K562 (cell line): ENCODE results near the gene ZSCAN22. TPM values are rescaled to one million over a fixed set of nuclear protein-coding genes. Genes with fewer than 3 reads are reported as not detected.
A peak's percentile ranks its signal among the peaks of the same experiment; 100 is the strongest.

Experiments
- ATAC-seq: fragments of 200-7000 bp; cut with Tn5 transposase; 3 replicates; pipeline ENCODE4 v1.9.1; 2020; ENCODE audit warnings: moderate library complexity
- BruUV-seq: library from RNA; stranded (reverse); fragments of 400-500 nt; replicated peaks from 2 replicates; lab custom pipeline; 2021; lab: Mats Ljungman, UMichigan
- CTCF ChIA-PET: fragments of 300-600 bp; formaldehyde crosslinking; extraction: SDS; loops from one replicate; lab custom pipeline; 2021; ENCODE audit warnings: low intra/inter-chr PET ratio; lab: Yijun Ruan, JAX
- POLR2A ChIA-PET: fragments of 300-600, 350-650 bp; sonication (Branson Sonifier 250); formaldehyde crosslinking; extraction: SDS; loops from one replicate; lab custom pipeline; 2021; ENCODE audit warnings: antibody characterized with exemption, inconsistent platforms; lab: Yijun Ruan, JAX
- DNase-seq, 4 experiments: peaks; one replicate each; pipeline versions ENCODE4 v3.0.0 to v3.0.0-alpha.2; 2011 to 2018; ENCODE audit warnings: low spot score in 3 of 4, mixed read lengths in 3 of 4; ENCODE audit errors: extremely low read depth in 1 of 4
- FAIRE-seq: peaks from 2 replicates; lab custom pipeline; 2011; peaks lifted over from hg19 to GRCh38; lab: Jason Lieb, UNC
- H2AFZ ChIP-seq: 2 replicates; pipeline ENCODE4 v1.6.0; 2011; ENCODE audit warnings: low read depth, low read length, control low read depth, inconsistent platforms
- H3K27ac ChIP-seq: fragments of 200-600 bp; 3 replicates; pipeline ENCODE4 v1.8.0; 2011; ENCODE audit warnings: low read depth, mild to moderate bottlenecking, control low read depth, inconsistent platforms, low read length, moderate library complexity, mixed read lengths; ENCODE audit errors: extremely low read depth
- H3K27me3 ChIP-seq, 2 experiments: fragments of 300-600 bp in 1 of 2; 2 replicates in 1 of 2; 3 replicates in 1 of 2; pipeline versions ENCODE4 v1.6.0 to v1.8.0; 2011; ENCODE audit warnings: inconsistent platforms in 2 of 2, low read length in 2 of 2, mild to moderate bottlenecking in 1 of 2, mixed read lengths in 1 of 2, moderate library complexity in 1 of 2; ENCODE audit not compliant: control insufficient read depth in 2 of 2, insufficient read depth in 2 of 2
- H3K36me3 ChIP-seq: fragments of 300-600 bp; 3 replicates; pipeline ENCODE4 v1.8.0; 2011; ENCODE audit warnings: mild to moderate bottlenecking, low read length, inconsistent platforms; ENCODE audit not compliant: control insufficient read depth, insufficient read depth
- H3K4me1 ChIP-seq, 2 experiments: fragments of 200-600 bp in 1 of 2; replicated peaks in 1 of 2; 2 replicates in 1 of 2; 3 replicates in 1 of 2; pipeline versions ENCODE4 v1.5.1 to v1.8.0; 2011; ENCODE audit warnings: inconsistent platforms in 2 of 2, low read length in 2 of 2, mild to moderate bottlenecking in 1 of 2, mixed read lengths in 1 of 2, moderate library complexity in 1 of 2; ENCODE audit not compliant: control insufficient read depth in 2 of 2, insufficient read depth in 2 of 2
- H3K4me2 ChIP-seq: 2 replicates; pipeline ENCODE4 v1.6.1; 2011; ENCODE audit warnings: low read length, control low read depth, inconsistent platforms, mixed read lengths; ENCODE audit not compliant: insufficient read depth
- H3K4me3 ChIP-seq: fragments of 200-600 bp; sonication (generic), shearing (Covaris generic); 2 replicates; pipeline ENCODE4 v1.5.1; 2016; ENCODE audit warnings: control low read depth, inconsistent platforms
- H3K79me2 ChIP-seq: fragments of 200-600 bp; 3 replicates; pipeline ENCODE4 v1.8.0; 2011; ENCODE audit warnings: low read length, inconsistent platforms; ENCODE audit not compliant: control insufficient read depth, insufficient read depth
- H3K9ac ChIP-seq, 2 experiments: 2 replicates each; pipeline versions ENCODE4 v1.6.0 to v1.6.1; 2011; ENCODE audit warnings: low read depth in 2 of 2, low read length in 2 of 2, control low read depth in 1 of 2, inconsistent platforms in 1 of 2, mild to moderate bottlenecking in 1 of 2, mixed read lengths in 1 of 2; ENCODE audit not compliant: insufficient read depth in 1 of 2
- H3K9me1 ChIP-seq: one replicate; pipeline ENCODE4 v1.6.0; 2011; ENCODE audit warnings: inconsistent platforms, mild to moderate bottlenecking, low read length, moderate library complexity; ENCODE audit not compliant: control insufficient read depth, insufficient read depth
- H3K9me3 ChIP-seq: replicated peaks from 2 replicates; pipeline ENCODE4 v1.5.1; 2011; ENCODE audit warnings: low read depth, low read length, inconsistent platforms; ENCODE audit not compliant: control insufficient read depth, insufficient read depth
- H4K20me1 ChIP-seq: replicated peaks from 2 replicates; pipeline ENCODE4 v1.6.1; 2011; ENCODE audit warnings: low read length, inconsistent platforms, mixed read lengths; ENCODE audit not compliant: control insufficient read depth, insufficient read depth
- FIP1L1 ChIP-seq: fragments of 200-400 bp; formaldehyde crosslinking; IDR thresholded peaks from 2 replicates; pipeline ENCODE4 v1.6.1; 2018; ENCODE audit warnings: mild to moderate bottlenecking, low read depth, low read length; ENCODE audit not compliant: poor library complexity, severe bottlenecking
- KAT2B ChIP-seq: IDR thresholded peaks from one replicate; pipeline ENCODE4 v1.6.1; 2012; ENCODE audit warnings: low read depth, mild to moderate bottlenecking, control low read depth, inconsistent platforms, low read length, moderate library complexity
- NFATC3 ChIP-seq: fragments of 450-650 bp; IDR thresholded peaks from 2 replicates; pipeline ENCODE4 v1.6.1; 2017; ENCODE audit warnings: mild to moderate bottlenecking
- POLR2G ChIP-seq: fragments of 200-400 bp; formaldehyde crosslinking; IDR thresholded peaks from 2 replicates; pipeline ENCODE4 v1.6.1; 2017; ENCODE audit warnings: low read depth, mild to moderate bottlenecking, antibody characterized with exemption, low read length, moderate library complexity
- RBFOX2 ChIP-seq: fragments of 200-400 bp; formaldehyde crosslinking; IDR thresholded peaks from 2 replicates; pipeline ENCODE4 v1.6.1; 2017; ENCODE audit warnings: low read depth, mild to moderate bottlenecking, low read length, moderate library complexity
- SNAPC5 ChIP-seq: fragments of 250-450 bp; sonication (Bioruptor Pico); IDR thresholded peaks from 2 replicates; pipeline ENCODE4 v1.8.0; 2021; ENCODE audit warnings: moderate library complexity, mild to moderate bottlenecking, inconsistent platforms
- SRSF1 ChIP-seq: fragments of 200-400 bp; formaldehyde crosslinking; IDR thresholded peaks from 2 replicates; pipeline ENCODE4 v1.6.1; 2017; ENCODE audit warnings: mild to moderate bottlenecking, low read depth, low read length, moderate library complexity
- ZBTB33 ChIP-seq: sonication (generic); formaldehyde crosslinking; IDR thresholded peaks from 2 replicates; pipeline ENCODE4 v1.8.1; 2023; ENCODE audit warnings: mild to moderate bottlenecking, missing genetic modification reagents
- WGBS: fragments of 100-300 bp; shearing (Covaris generic); methylation state at CpG from one replicate; pipeline ENCODE4 v1.1.6; 2016; ENCODE audit warnings: low coverage, mixed read lengths; ENCODE audit not compliant: insufficient coverage; ENCODE audit errors: missing lambda C conversion rate; 5-methylcytosine and 5-hydroxymethylcytosine counted together
- in situ Hi-C: fragments of 300-500 bp; cut with MboI; formaldehyde crosslinking; loops from 4 replicates; pipeline ENCODE4 v1.15.0; 2018; ENCODE audit warnings: inconsistent platforms, mixed read lengths
- intact Hi-C: fragments of 100-400 bp; cut with micrococcal nuclease; formaldehyde crosslinking; loops from 2 replicates; pipeline ENCODE4 v1.14.2; 2022
- polyA plus RNA-seq, 8 experiments: library from polyadenylated mRNA; depleted of rRNA in 4 of 8; stranded (reverse) in 5 of 8; unstranded in 3 of 8; fragments of >200 nt; fragmentation: Nextera tagmentation in 2 of 8; fragmentation: Illumina TruSeq in 1 of 8; extraction: Ambion mirVana in 2 of 8; extraction: Trizol in 1 of 8; gene quantifications; 2 replicates each; pipeline versions ENCODE4 v1.2.1 to v1.2.3, GENCODE V29; 2011 to 2014; ENCODE audit warnings: inconsistent platforms in 1 of 8, missing spikeins in 1 of 8
- total RNA-seq, 7 experiments: library from RNA; depleted of rRNA in 6 of 7; stranded (reverse); fragments of >200 nt in 6 of 7; fragmentation: Illumina TruSeq in 2 of 7; extraction: Trizol in 2 of 7; gene quantifications; 2 replicates each; pipeline versions ENCODE4 v1.2.1 to v1.2.3, GENCODE V29; 2011 to 2021; ENCODE audit warnings: low replicate concordance in 1 of 7

The ZSCAN22 gene
- total and polyA plus RNA-seq, 9 of the 15 experiments (the other 6 are each of a cell fraction or from before 2014, with no cell fraction given), result 0.98 to 5.3 (median 3.0) TPM

- TF ChIP-seq ZBTB33 (CRISPR knock-in tag), result peak; percentile 92
Measured at GRCh38 chr19:58355908-58356765, 29.3 kb downstream of the ZSCAN22 start (continued).

GRCh38 chr19:58356766-58357480 lies 30.1 kb downstream of the ZSCAN22 start:
- H3K27me3 ChIP-seq, result no peaks in the 10 kb centered on the region
- H3K27ac ChIP-seq, result no peak overlapping the region
- CTCF ChIA-PET, result no interaction called here
- no peaks in the 10 kb centered on the region for H3K9me1 ChIP-seq
- in situ Hi-C loops, result no loop called here
- ATAC-seq (no peak), DNase-seq (no peak), FAIRE-seq (no peak)
- H3K36me3 ChIP-seq, result no peaks in the 10 kb centered on the region
- WGBS, result 92% methylated on average over 42 of the region's 75 CpGs
- no peak overlapping the region for H3K4me2 ChIP-seq
- H4K20me1 ChIP-seq, result no peaks in the 10 kb centered on the region
- no peak overlapping the region for H3K4me3 ChIP-seq
- no peaks in the 10 kb centered on the region for H3K9me3 ChIP-seq
- no peak overlapping the region for H3K9ac ChIP-seq
- no TSS peak for BruUV-seq
- intact Hi-C loops, result no loop called here
- peaks cover 7 to 37% of the 10 kb centered on the region in 2 experiments; a peak in 3 of 5 replicates for H3K4me1 ChIP-seq
- POLR2A ChIA-PET, result interaction anchor here (1.2 kb wide), 1 partner anchor 11 kb away, joined by 3 read pairs; no protein-coding TSS in a partner anchor
- H2AFZ ChIP-seq, result no peak overlapping the region
- peaks cover 6% of the 10 kb centered on the region; the same call in 1 of the 3 replicates for H3K79me2 ChIP-seq
- TF ChIP-seq RBFOX2, result no peak
- peak; percentile 58 for TF ChIP-seq FIP1L1
- TF ChIP-seq POLR2G, result peak; percentile 13; the same call in 1 of the 2 replicates
- no peak for TF ChIP-seq SNAPC5
- no peak for TF ChIP-seq NFATC3
- no peak for TF ChIP-seq KAT2B
- no peak for TF ChIP-seq SRSF1
